KMS-11 (cell line): Measurements from ENCODE around the gene EDN3.

Experiments used
- H2AFZ ChIP-seq: fragments of 200-600 bp; sonication (generic); 2 replicates; pipeline ENCODE4 v1.6.1; 2016; ENCODE audit warnings: antibody characterized with exemption, mixed run types, low read depth
- H3K27ac ChIP-seq: fragments of 200-600 bp; sonication (generic); 2 replicates; pipeline ENCODE4 v1.6.1; 2016; ENCODE audit warnings: mild to moderate bottlenecking, mixed run types
- H3K27me3 ChIP-seq: fragments of 200-600 bp; sonication (generic); 2 replicates; pipeline ENCODE4 v1.6.1; 2017; ENCODE audit warnings: mild to moderate bottlenecking, low read depth, mixed run types, moderate library complexity; ENCODE audit not compliant: insufficient read depth
- H3K36me3 ChIP-seq: fragments of 200-600 bp; sonication (generic); 2 replicates; pipeline ENCODE4 v1.6.1; 2017; ENCODE audit warnings: mild to moderate bottlenecking, mixed run types; ENCODE audit not compliant: insufficient read depth
- H3K4me1 ChIP-seq: fragments of 200-600 bp; sonication (generic); 2 replicates; pipeline ENCODE4 v1.6.1; 2016; ENCODE audit warnings: mild to moderate bottlenecking, low read depth, mixed run types; ENCODE audit not compliant: poor library complexity, severe bottlenecking
- H3K4me2 ChIP-seq: fragments of 200-600 bp; sonication (generic); 2 replicates; pipeline ENCODE4 v1.7.0; 2016; ENCODE audit warnings: mild to moderate bottlenecking, mixed run types
- H3K4me3 ChIP-seq: fragments of 200-600 bp; sonication (generic); IDR thresholded peaks from 2 replicates; pipeline ENCODE4 v1.6.1; 2017; ENCODE audit warnings: low read depth, low read length, mixed read lengths; ENCODE audit not compliant: insufficient read depth
- H3K79me2 ChIP-seq: fragments of 200-600 bp; sonication (generic); 2 replicates; pipeline ENCODE4 v1.6.1; 2016; ENCODE audit warnings: low read depth, mixed run types; ENCODE audit not compliant: insufficient read depth
- H3K9ac ChIP-seq: fragments of 200-600 bp; sonication (generic); 2 replicates; pipeline ENCODE4 v1.6.1; 2016; ENCODE audit warnings: mild to moderate bottlenecking, mixed run types
- H4K20me1 ChIP-seq: fragments of 200-600 bp; sonication (generic); 2 replicates; pipeline ENCODE4 v1.6.1; 2016; ENCODE audit warnings: mild to moderate bottlenecking, mixed run types; ENCODE audit not compliant: insufficient read depth
- TF ChIP-seq, protein P1 (sequence below): fragments of 200-600 bp; sonication (generic); conservative IDR thresholded peaks from 2 replicates; pipeline ENCODE4 v1.6.1; 2017; ENCODE audit warnings: low read depth, mild to moderate bottlenecking, antibody characterized with exemption, low read length, moderate library complexity, mixed read lengths

EDN3 gene

GRCh38 chr20:59320854-59321647, 20.6 kb downstream of the EDN3 start:
- TF ChIP-seq, protein P1, sequence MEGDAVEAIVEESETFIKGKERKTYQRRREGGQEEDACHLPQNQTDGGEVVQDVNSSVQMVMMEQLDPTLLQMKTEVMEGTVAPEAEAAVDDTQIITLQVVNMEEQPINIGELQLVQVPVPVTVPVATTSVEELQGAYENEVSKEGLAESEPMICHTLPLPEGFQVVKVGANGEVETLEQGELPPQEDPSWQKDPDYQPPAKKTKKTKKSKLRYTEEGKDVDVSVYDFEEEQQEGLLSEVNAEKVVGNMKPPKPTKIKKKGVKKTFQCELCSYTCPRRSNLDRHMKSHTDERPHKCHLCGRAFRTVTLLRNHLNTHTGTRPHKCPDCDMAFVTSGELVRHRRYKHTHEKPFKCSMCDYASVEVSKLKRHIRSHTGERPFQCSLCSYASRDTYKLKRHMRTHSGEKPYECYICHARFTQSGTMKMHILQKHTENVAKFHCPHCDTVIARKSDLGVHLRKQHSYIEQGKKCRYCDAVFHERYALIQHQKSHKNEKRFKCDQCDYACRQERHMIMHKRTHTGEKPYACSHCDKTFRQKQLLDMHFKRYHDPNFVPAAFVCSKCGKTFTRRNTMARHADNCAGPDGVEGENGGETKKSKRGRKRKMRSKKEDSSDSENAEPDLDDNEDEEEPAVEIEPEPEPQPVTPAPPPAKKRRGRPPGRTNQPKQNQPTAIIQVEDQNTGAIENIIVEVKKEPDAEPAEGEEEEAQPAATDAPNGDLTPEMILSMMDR: no peak
- Histone ChIP-seq H3K36me3 (no peaks in the 10 kb centered on the region), H3K27ac (no peak overlapping the region), H3K79me2 (no peaks in the 10 kb centered on the region), H3K4me1 (no peaks in the 10 kb centered on the region), H4K20me1 (no peaks in the 10 kb centered on the region), H3K4me2 (no peak overlapping the region), H2AFZ (no peak overlapping the region), H3K27me3 (peaks cover 80% of the 10 kb centered on the region), H3K4me3 (no peak overlapping the region), H3K9ac (no peak overlapping the region)

GRCh38 chr20:59322081-59322480, 21.7 kb downstream of the EDN3 start:
- Histone ChIP-seq H3K79me2 (no peaks in the 10 kb centered on the region), H3K36me3 (no peaks in the 10 kb centered on the region), H2AFZ (no peak overlapping the region), H4K20me1 (no peaks in the 10 kb centered on the region), H3K9ac (no peak overlapping the region), H3K27ac (no peak overlapping the region), H3K4me2 (no peak overlapping the region), H3K4me1 (no peaks in the 10 kb centered on the region), H3K27me3 (peaks cover 71% of the 10 kb centered on the region), H3K4me3 (no peak overlapping the region)
- TF ChIP-seq, protein P1: no peak

DNA sequence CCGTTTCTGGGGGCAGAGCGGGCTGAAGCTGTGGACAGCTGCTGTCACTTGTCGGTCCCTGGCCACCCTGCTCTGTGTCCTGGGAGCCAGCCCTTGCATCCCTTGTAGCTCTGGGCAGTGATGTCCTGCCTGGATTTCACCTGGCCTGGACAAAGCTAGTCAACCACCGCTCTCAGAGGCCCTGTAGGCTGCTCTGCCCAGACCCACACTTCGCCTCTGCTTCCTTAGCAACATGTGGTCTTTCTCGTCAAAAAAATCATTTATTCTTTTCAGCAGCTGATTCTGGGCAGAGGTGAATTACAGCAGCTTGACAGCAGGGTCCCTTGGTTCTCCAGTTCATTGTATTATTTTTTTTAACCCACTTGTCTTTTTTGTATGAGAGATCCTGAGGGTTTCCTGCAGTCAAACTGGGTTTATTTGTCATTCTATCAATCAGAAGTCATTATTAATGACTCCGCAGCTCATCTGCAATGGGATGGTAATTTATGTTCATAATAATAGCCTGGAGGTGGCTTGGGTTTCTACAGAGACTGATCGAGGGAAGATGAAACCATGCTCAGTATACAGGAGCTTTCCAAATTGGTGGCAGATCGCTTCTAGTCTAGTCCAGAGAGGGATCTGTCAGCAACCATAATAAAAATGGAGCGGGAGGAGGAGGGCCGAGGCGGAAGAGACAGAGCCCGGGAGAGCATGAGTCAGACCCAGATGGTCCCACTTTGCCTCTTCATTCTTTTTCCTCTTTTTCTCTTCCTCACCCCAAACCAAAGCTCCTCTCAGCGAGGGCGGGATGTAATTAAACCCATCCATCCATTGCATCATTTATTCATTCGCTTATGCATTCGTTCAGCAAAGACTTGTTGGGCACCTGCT, 22.4 kb downstream of the EDN3 start:
- no peak overlapping the region for H3K4me3 ChIP-seq
- no peak overlapping the region for H3K27ac ChIP-seq
- TF ChIP-seq, protein P1: no peak
- no peaks in the 10 kb centered on the region for H3K4me1 ChIP-seq
- no peaks in the 10 kb centered on the region for H3K79me2 ChIP-seq
- H3K36me3 ChIP-seq: no peaks in the 10 kb centered on the region
- no peak overlapping the region for H2AFZ ChIP-seq
- no peaks in the 10 kb centered on the region for H4K20me1 ChIP-seq
- no peak overlapping the region for H3K9ac ChIP-seq
- H3K27me3 ChIP-seq: peaks cover 78% of the 10 kb centered on the region
- no peak overlapping the region for H3K4me2 ChIP-seq

- Histone ChIP-seq H3K27me3 (peaks cover 84% of the 10 kb centered on the region), H3K9ac (no peak overlapping the region), H2AFZ (no peak overlapping the region), H3K79me2 (no peaks in the 10 kb centered on the region), H3K36me3 (no peaks in the 10 kb centered on the region), H3K27ac (no peak overlapping the region), H3K4me2 (no peak overlapping the region), H4K20me1 (no peaks in the 10 kb centered on the region), H3K4me3 (no peak overlapping the region), H3K4me1 (no peaks in the 10 kb centered on the region)
- TF ChIP-seq, protein P1: no peak
Observed at GRCh38 chr20:59323731-59324130, 23.3 kb downstream of the EDN3 start.
